Iris pigment epithelial cell (primary cell): ENCODE measurements around the gene PRKCH.
A peak's percentile ranks its signal among the peaks of the same experiment; 100 is the strongest.

Experiments used
- DNase-seq: peaks from one replicate; pipeline ENCODE4 v3.0.0-alpha.2; 2011; ENCODE audit warnings: low read depth

Gene PRKCH

GRCh38 chr14:61321385-61322010 lies at the start of gene PRKCH:
Gene PRKCH (plus strand): TSS chr14:61321579. CDS start chr14:61322102, 523 bp downstream.
- peak; percentile 52 for DNase-seq

GRCh38 chr14:61277232-61277631 lies 44.1 kb upstream of the PRKCH start:
- no peak for DNase-seq

GRCh38 chr14:61277784-61278183 lies 43.6 kb upstream of the PRKCH start:
- no peak for DNase-seq

GRCh38 chr14:61279082-61279481 lies 42.3 kb upstream of the PRKCH start:
- no peak for DNase-seq

GRCh38 chr14:61280092-61280525 lies 41.3 kb upstream of the PRKCH start:
- no peak for DNase-seq

GRCh38 chr14:61280526-61281185 lies 40.7 kb upstream of the PRKCH start:
- peak; percentile 33 for DNase-seq

- DNase-seq = no peak
These were observed 40.0 kb upstream of the PRKCH start, which contains the start of gene TMEM30B for GRCh38 chr14:61281186-61281947. Gene TMEM30B (minus strand): TSS chr14:61281338. CDS start chr14:61281147, 191 bp downstream.

- no peak for DNase-seq
These were observed 39.5 kb upstream of the PRKCH start for GRCh38 chr14:61281948-61282275.

- no peak for DNase-seq
These were observed 38.6 kb upstream of the PRKCH start for GRCh38 chr14:61282746-61283145.

GRCh38 chr14:61284001-61284400 lies 37.4 kb upstream of the PRKCH start:
- no peak for DNase-seq

- no peak for DNase-seq
These were observed 36.0 kb upstream of the PRKCH start for GRCh38 chr14:61285364-61285763.

- DNase-seq = no peak
These were observed 34.2 kb upstream of the PRKCH start for GRCh38 chr14:61287196-61287595.

GRCh38 chr14:61288228-61288627 lies 33.2 kb upstream of the PRKCH start:
- no peak for DNase-seq

- no peak for DNase-seq
These were observed 32.7 kb upstream of the PRKCH start for GRCh38 chr14:61288720-61289119.

GRCh38 chr14:61290701-61291100 lies 30.7 kb upstream of the PRKCH start:
- DNase-seq = no peak

GRCh38 chr14:61296151-61296550 lies 25.2 kb upstream of the PRKCH start:
- no peak for DNase-seq

GRCh38 chr14:61296719-61297502 lies 24.5 kb upstream of the PRKCH start:
- peak; percentile 63 for DNase-seq

GRCh38 chr14:61297581-61297980 lies 23.8 kb upstream of the PRKCH start:
- no peak for DNase-seq

GRCh38 chr14:61298824-61299223 lies 22.6 kb upstream of the PRKCH start:
- DNase-seq = no peak

- DNase-seq = no peak
These were observed 21.2 kb upstream of the PRKCH start for GRCh38 chr14:61300209-61300608.

- DNase-seq = no peak
These were observed 20.6 kb upstream of the PRKCH start for GRCh38 chr14:61300754-61301153.

GRCh38 chr14:61304688-61305087 lies 16.7 kb upstream of the PRKCH start:
- no peak for DNase-seq
